WI38 (cell line): ENCODE data around the gene PDLIM4.

Experiments used
- H3K4me3 ChIP-seq: 2 replicates; pipeline ENCODE4 v1.5.1; 2011; ENCODE audit warnings: low read depth, mild to moderate bottlenecking, control low read depth, low read length
- CTCF ChIP-seq: IDR thresholded peaks from 2 replicates; pipeline ENCODE4 v1.5.1; 2012; ENCODE audit warnings: low read depth, mild to moderate bottlenecking, control low read depth, low read length

PDLIM4 gene

GRCh38 chr5:132239776-132240175, 17.7 kb upstream of the PDLIM4 start:
- H3K4me3 ChIP-seq = no peak overlapping the region
- TF ChIP-seq CTCF = no peak

GRCh38 chr5:132243366-132243977, 14.0 kb upstream of the PDLIM4 start:
- no peak for TF ChIP-seq CTCF
- no peak overlapping the region for H3K4me3 ChIP-seq

GRCh38 chr5:132245593-132245992, 11.9 kb upstream of the PDLIM4 start:
- TF ChIP-seq CTCF = no peak
- no peak overlapping the region for H3K4me3 ChIP-seq

- no peak for TF ChIP-seq CTCF
- H3K4me3 ChIP-seq = no peak overlapping the region
Observed at GRCh38 chr5:132246806-132247205, 10.7 kb upstream of the PDLIM4 start.

GRCh38 chr5:132250547-132250946, 6.9 kb upstream of the PDLIM4 start:
- no peak for TF ChIP-seq CTCF
- no peak overlapping the region for H3K4me3 ChIP-seq

- no peak for TF ChIP-seq CTCF
- H3K4me3 ChIP-seq = no peak overlapping the region
Observed at GRCh38 chr5:132251220-132251725, 6.2 kb upstream of the PDLIM4 start.

- no peak for TF ChIP-seq CTCF
- no peak overlapping the region for H3K4me3 ChIP-seq
Observed at GRCh38 chr5:132253008-132253441, 4.5 kb upstream of the PDLIM4 start.
